ENCODE measurements around the gene RNF182. TPM values are rescaled to one million over a fixed set of nuclear protein-coding genes. Genes with fewer than 3 reads are reported as not detected.
A peak's percentile ranks its signal among the peaks of the same experiment; 100 is the strongest.

RNF182 gene
- total and polyA plus RNA-seq, 9 of the 15 experiments (the other 6 are each of a cell fraction or from before 2014, with no cell fraction given), result 12.8 to 22.8 (median 17.5) TPM

GRCh38 chr6:14021449-14021848, 96.7 kb downstream of the RNF182 start:
- Histone ChIP-seq H3K27me3 (ENCODE audit: control insufficient read depth in 2 of 2, insufficient read depth in 2 of 2, low read length in 2 of 2) (no peaks in the 10 kb centered on the region), H3K9me1 (ENCODE audit: control insufficient read depth, insufficient read depth, low read length) (no peaks in the 10 kb centered on the region), H3K36me3 (ENCODE audit: control insufficient read depth, insufficient read depth, low read length) (no peaks in the 10 kb centered on the region), H3K4me2 (ENCODE audit: insufficient read depth, low read length) (no peak overlapping the region), H2AFZ (ENCODE audit: low read depth, low read length) (peak overlapping the region; percentile 72), H3K9ac (ENCODE audit: insufficient read depth in 1 of 2, low read depth in 2 of 2, low read length in 2 of 2) (no peak overlapping the region), H3K4me1 (replicated peaks in 1 of 2; ENCODE audit: control insufficient read depth in 2 of 2, insufficient read depth in 2 of 2, low read length in 2 of 2) (peaks cover 0 to 6% of the 10 kb centered on the region in 2 experiments; a peak in 2 of 5 replicates), H3K79me2 (ENCODE audit: control insufficient read depth, insufficient read depth, low read length) (no peaks in the 10 kb centered on the region), H4K20me1 (replicated peaks; ENCODE audit: control insufficient read depth, insufficient read depth, low read length) (no peaks in the 10 kb centered on the region), H3K4me3 (no peak overlapping the region), H3K27ac (ENCODE audit: extremely low read depth, low read depth, low read length) (no peak overlapping the region), H3K9me3 (replicated peaks; ENCODE audit: control insufficient read depth, insufficient read depth, low read depth, low read length) (no peaks in the 10 kb centered on the region)
- FAIRE-seq (no peak), ATAC-seq (no peak), DNase-seq (ENCODE audit: extremely low read depth in 1 of 4, low spot score in 3 of 4) (no peak)
- CTCF ChIA-PET (ENCODE audit: low intra/inter-chr PET ratio), result no interaction called here
- in situ Hi-C loops (cut with MboI) (no loop called here), intact Hi-C loops (cut with micrococcal nuclease) (no loop called here)
- WGBS (ENCODE audit: insufficient coverage, low coverage, missing lambda C conversion rate), result 24% methylated on average over 4 of the region's 4 CpGs
- POLR2A ChIA-PET, result interaction anchor here (0.6 to 2.1 kb wide), 4 partner anchors 11 to 1047 kb away, joined by 3 to 8 read pairs (median 4); no protein-coding TSS in a partner anchor
- no TSS peak for BruUV-seq (replicated peaks)
- TF ChIP-seq, protein P1, sequence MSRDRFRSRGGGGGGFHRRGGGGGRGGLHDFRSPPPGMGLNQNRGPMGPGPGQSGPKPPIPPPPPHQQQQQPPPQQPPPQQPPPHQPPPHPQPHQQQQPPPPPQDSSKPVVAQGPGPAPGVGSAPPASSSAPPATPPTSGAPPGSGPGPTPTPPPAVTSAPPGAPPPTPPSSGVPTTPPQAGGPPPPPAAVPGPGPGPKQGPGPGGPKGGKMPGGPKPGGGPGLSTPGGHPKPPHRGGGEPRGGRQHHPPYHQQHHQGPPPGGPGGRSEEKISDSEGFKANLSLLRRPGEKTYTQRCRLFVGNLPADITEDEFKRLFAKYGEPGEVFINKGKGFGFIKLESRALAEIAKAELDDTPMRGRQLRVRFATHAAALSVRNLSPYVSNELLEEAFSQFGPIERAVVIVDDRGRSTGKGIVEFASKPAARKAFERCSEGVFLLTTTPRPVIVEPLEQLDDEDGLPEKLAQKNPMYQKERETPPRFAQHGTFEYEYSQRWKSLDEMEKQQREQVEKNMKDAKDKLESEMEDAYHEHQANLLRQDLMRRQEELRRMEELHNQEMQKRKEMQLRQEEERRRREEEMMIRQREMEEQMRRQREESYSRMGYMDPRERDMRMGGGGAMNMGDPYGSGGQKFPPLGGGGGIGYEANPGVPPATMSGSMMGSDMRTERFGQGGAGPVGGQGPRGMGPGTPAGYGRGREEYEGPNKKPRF (IDR thresholded peaks at IDR 0.05; ENCODE audit: low read depth, low read length), result no peak
- TF ChIP-seq U2AF2 (optimal IDR thresholded peaks at IDR 0.05; ENCODE audit: low read depth, low read length), result no peak
- TF ChIP-seq ZNF639 (CRISPR knock-in tag; conservative IDR thresholded peaks at IDR 0.05 in 1 of 2, IDR thresholded peaks at IDR 0.05 in 1 of 2), result no peak
- TF ChIP-seq, protein P2, sequence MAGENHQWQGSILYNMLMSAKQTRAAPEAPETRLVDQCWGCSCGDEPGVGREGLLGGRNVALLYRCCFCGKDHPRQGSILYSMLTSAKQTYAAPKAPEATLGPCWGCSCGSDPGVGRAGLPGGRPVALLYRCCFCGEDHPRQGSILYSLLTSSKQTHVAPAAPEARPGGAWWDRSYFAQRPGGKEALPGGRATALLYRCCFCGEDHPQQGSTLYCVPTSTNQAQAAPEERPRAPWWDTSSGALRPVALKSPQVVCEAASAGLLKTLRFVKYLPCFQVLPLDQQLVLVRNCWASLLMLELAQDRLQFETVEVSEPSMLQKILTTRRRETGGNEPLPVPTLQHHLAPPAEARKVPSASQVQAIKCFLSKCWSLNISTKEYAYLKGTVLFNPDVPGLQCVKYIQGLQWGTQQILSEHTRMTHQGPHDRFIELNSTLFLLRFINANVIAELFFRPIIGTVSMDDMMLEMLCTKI (IDR thresholded peaks at IDR 0.05; ENCODE audit: partially characterized antibody), result no peak
- TF ChIP-seq PCBP2 (IDR thresholded peaks at IDR 0.05; ENCODE audit: low read depth, low read length, poor library complexity, severe bottlenecking), result peak; percentile 35
- TF ChIP-seq CEBPB (tag; IDR thresholded peaks at IDR 0.05), result no peak
- TF ChIP-seq FOS (IDR thresholded peaks at IDR 0.05; ENCODE audit: extremely low read depth, insufficient read length), result no peak
- TF ChIP-seq E2F4 (CRISPR knock-in tag; IDR thresholded peaks at IDR 0.05; ENCODE audit: low read depth), result no peak
- peak; percentile 61 for TF ChIP-seq PCBP1 (IDR thresholded peaks at IDR 0.05; ENCODE audit: low read depth, low read length, poor library complexity, severe bottlenecking)
- TF ChIP-seq SRSF1 (IDR thresholded peaks at IDR 0.05; ENCODE audit: low read depth, low read length), result no peak
- no peak for TF ChIP-seq ETV1 (tag; conservative IDR thresholded peaks at IDR 0.05; ENCODE audit: low read depth)
- TF ChIP-seq, protein P3, sequence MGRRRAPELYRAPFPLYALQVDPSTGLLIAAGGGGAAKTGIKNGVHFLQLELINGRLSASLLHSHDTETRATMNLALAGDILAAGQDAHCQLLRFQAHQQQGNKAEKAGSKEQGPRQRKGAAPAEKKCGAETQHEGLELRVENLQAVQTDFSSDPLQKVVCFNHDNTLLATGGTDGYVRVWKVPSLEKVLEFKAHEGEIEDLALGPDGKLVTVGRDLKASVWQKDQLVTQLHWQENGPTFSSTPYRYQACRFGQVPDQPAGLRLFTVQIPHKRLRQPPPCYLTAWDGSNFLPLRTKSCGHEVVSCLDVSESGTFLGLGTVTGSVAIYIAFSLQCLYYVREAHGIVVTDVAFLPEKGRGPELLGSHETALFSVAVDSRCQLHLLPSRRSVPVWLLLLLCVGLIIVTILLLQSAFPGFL (CRISPR knock-in tag; IDR thresholded peaks at IDR 0.05), result no peak
